Measurements from ENCODE around the gene CCDC170.

Gene CCDC170

GRCh38 chr6:151620179-151620578 lies 126.4 kb downstream of the CCDC170 start:
- DNase-seq = no peak

DNA sequence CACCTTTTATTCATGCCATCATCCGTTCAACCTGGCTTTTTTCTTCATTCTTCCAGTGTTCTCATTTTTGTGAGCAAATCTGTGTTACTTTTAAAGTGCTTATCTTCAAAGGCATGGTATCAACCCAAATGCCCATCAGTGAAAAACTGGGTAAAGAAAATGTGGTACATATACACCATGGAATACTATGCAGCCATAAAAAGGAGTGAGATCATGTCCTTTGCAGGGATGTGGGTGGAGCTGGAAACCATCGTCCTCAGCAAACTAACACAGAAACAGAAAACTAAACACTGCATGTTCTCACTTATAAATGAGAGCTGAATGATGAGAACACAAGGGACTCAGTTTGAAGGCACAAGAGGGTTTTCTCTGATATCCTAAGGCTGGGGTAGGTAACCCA lies 130.3 kb downstream of the CCDC170 start:
- DNase-seq = no peak

GRCh38 chr6:151624481-151624880 lies 130.7 kb downstream of the CCDC170 start:
- no peak for DNase-seq

DNA sequence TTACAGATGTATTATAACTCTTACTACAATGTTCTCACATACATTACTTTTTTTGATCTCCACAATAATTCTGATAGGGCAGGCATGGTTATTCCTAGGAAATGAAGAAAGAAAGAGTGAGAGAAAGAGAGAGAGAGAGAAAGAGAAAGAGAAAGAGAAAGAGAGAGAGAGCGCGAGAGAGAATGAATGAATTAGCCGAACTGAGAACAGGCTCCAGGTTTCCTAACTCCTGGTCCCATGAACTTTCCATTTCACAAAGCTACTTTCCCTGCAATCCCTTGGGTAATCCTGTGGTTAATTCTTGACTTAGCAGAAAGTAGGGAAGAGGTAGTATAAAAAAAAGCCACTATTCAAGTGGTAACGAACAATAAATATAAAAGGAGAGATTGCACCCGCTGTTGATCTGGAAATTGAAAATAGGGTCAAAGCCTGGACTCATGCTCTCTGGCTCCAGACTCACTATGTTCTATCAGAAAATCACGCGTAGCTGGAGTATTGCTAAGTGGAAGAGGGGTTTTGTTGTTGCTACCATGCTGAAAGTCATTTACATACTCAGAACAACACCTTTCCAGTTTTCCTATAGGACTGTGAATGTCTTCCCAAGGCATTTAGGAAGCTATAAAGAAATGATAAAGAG lies 131.2 kb downstream of the CCDC170 start:
- no peak for DNase-seq

- DNase-seq = no peak
Measured at GRCh38 chr6:151627689-151628444, 134.1 kb downstream of the CCDC170 start.

DNA sequence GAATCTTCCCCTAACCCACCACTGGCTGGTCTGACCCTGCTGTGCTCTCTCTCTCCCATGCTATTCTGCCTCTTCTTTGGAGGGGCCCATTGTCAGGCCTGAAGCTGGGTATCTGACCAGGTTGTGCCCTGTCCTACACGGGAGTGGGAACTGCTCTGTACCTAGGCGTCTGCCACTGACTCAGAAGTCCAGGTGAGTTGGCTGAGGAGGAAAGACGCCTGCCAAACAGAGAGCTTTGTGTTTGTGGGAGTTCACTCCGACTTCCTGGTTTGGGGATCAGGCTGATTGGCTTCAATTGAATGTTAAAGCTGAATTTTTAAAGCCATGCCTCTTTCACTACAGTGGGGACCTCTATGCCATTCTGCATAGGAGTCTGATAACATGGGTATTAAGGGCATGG lies 136.0 kb downstream of the CCDC170 start:
- DNase-seq = no peak

DNA sequence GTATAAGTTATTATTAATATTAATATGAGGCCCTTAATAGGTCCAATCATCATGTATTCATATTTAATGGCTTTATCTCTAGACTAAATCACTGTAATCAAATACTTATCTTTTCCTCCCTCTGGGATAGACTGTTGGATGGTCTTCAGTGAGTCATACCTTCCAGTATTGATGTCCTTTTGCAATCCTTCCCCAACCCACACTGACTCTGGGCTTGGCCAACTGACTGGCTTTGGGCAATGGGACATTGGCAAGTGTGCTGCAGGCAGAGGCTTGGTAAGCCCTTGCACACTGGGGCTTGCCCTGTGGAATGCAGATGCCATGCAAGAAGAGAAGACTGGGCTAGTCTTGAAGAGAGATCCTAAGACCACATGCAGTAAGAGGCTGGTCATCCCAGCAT lies 136.6 kb downstream of the CCDC170 start:
- no peak for DNase-seq

DNA sequence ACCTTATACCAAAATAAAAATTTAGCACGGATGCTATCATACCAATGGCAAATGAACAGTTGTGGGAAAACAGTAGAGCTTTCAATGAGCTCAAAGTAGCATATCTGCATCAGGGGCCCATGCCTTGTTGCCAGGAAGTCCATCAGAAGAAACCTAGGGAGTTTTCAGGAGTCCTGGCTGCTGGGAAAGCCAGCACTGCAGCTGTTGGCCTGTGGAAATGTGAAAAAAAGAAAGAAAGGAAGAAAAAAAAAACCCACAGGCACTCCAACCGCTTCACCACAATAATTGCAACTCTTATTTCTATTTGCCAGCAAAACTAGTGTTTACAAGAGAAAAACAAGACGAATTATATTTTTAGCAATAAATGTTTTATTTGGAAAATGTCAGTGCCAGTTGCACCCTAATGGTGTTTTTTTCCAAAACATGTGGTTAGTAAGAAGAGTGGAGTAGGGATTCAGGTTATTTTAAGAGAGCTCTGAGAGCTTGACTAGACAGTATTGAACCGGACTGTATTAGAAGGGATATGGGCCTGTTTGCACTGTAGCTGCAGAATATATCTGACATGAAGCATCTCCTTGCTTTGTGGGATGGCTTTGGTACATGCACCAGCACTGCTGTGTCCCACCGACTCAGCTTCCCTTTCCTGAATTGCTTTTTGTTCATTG lies 137.3 kb downstream of the CCDC170 start:
- no peak for DNase-seq

DNA sequence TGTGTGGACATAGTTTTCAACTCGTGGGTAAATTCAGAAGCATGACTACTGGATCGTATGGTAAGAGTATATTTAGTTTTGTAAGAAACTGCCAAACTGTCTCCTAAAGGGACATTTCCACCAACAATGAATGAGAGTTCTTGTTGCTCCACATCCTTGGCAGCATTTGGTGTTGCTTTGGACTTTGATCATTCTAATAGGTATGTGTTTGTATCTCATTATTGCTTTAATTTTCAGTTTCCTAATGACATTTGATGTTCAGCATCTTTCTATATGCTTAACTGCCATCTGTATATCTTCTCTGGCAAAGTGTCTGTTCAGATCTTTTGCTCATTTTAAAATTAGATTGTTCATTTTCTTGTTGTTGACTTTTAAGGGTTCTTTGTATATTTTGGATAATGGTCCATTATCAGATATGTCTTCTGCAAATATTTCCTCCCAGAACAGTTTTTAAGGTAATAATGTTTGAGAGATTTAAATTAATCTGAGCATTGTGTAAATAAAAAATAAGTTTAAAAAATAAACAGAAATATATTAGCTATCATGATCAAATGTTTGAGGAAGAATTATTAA lies 138.7 kb downstream of the CCDC170 start:
- no peak for DNase-seq

DNA sequence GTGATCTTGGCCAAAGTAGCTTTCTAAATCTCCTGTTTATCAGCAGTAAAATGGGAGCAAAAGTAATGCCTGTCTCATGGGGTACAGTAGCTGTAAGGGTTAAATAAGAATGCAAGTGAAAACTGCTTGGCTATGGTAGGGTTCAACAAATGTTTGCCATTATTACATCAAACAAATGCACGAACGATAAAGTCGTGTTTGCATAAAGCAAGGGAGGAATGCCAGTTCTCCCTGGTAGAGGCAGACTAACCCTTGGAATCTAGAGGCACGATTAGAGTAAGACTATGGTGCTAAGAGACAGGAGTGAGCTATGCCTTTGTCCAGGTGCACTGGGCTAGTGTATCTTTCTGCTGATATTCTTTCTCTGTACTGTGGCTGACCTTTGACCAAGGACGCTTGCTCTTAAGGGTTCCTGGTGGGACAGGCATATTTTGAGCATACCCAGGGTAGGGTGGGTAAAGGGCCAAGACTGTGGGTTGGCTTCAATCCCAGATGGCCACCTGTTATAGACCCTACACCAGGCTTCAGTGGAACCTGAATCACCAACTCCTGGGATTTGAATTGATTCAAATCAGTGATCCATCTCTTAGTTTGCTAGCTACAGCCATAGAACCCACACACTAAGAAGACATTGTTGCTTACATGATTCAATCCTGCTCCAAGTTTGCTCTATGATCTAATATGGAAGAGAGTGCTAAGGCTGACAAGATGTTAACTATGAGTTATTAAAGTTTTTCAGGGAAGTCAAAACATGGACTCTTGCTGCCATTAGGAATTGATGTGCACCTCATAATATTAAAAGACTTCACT lies 139.9 kb downstream of the CCDC170 start:
- no peak for DNase-seq

DNA sequence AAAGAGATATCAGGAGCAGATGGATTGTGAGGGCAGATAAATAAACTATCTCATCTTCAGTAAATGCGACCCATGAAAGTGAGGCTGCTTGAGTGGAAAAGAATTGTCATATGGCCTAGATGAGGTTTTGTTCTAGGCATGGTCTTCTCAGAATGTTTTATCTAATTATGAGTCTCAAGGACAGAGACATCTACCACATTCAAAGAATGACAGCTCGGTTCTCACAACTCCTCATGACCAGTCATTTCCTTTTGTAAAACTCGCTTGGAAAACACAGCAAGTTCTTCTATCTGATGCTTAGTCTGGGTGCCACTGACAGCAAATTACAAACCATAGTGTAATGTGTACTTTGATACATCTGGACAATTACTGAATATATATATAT lies 140.5 kb downstream of the CCDC170 start:
- no peak for DNase-seq

DNA sequence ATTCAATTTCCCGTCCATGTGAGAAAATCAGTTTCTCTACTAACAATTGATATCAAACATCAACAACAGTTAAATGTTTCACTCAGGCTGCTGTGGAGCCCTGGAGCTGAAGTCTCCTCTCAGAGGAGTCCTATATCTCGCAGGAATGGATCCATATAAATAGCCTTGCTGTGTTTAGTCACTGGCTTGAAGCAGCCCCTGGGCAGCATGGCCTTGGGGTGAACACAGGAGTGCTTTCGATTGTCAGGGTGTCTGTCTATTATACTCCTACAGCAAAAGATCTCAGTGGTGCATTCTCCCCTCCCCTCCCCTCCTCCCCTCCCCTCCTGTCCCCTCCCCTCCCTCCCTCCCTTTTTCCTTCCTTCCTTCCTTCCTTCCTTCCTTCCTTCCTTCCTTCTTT lies 141.9 kb downstream of the CCDC170 start:
- DNase-seq = no peak

DNA sequence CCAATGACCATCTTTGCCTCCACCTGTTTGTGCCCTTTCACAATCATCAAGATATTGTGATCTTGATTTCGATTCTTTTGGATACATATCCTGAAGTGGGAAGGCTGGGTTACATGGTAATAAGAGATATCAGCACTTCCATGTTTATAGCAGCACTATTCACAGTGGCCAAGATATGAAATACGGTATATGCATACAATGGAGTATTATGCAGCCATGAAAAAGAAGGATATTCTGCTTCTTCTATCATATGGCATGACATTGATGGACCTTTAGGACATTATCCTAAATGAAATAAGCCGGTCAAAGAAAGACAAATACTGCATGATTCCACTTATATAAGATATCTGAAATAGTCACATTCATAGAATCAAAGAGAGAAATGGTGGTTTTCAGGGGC lies 144.0 kb downstream of the CCDC170 start:
- no peak for DNase-seq

- no peak for DNase-seq
Measured at GRCh38 chr6:151639750-151640149, 145.9 kb downstream of the CCDC170 start.

- DNase-seq = no peak
Measured at GRCh38 chr6:151641028-151641427, 147.2 kb downstream of the CCDC170 start.

DNA sequence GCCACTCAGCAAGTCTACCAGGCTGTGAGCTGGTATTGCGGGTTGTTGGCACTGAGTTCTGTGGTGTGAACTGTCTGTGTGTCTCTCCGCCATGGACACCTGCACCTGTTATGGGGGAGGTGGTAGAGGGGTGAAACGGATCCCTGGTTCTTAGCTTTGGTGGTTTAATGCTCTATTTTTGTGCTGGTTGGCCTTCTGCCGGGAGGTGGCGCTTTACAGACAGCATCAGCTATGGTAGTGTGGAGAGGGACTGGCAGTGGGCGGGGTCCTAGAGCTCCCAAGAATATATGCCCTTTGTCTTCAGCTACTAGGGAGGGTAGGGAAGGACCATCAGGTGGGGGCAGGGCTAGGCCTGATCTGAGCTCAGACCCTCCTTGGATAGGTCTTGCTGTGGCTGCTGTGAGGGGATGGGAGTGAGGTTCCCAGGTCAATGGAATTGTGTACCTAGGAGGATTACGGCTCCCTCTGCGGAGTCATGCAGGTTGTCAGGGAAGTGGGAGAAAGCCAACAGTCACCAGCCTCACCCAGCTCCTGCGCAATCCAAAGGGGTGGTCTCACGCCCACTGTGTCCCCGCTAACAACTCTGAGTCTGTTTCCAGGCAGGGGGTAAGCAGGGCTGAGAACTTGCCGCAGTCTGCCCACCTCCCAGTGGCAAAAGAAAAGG lies 154.3 kb downstream of the CCDC170 start:
- DNase-seq = no peak

- DNase-seq = no peak
Measured at GRCh38 chr6:151649835-151650234, 156.0 kb downstream of the CCDC170 start.

DNA sequence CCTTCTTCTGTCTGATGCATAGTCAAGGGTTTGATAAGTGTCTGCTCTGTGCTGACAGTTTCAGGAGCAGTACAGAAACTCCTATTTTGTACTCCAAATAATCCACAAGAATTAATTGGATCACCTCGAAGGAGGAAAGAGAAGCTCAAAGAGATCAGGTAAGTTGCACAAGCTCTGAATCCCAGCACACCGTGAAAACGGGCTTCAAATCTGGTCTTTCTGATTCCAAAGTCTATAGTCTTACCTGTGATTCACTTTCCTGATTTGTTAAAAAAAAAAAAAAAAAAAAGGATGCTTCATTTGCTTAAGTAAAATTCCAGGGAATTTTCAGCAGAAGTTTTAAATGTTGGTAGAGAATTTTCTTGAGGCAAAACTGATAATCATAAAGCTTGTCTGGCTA lies 157.8 kb downstream of the CCDC170 start:
- DNase-seq = no peak

DNA sequence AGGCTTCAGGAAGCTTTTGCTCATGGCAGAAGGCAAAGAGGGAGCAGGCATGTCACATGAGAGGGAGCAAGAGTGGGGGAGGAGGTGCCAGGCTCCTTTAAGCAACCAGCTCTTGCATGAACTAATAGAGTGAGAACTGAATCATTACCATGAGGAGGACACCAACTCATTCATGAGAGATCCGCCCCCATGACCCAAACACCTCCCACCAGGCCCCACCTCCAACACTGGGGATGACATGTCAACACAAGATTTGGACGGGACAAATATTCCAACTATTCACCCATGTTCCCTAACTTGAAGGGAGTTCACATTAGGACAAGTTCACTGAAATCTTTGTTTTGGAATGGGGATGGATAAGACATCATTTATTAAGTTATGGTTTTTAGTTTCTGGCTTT lies 158.5 kb downstream of the CCDC170 start:
- no peak for DNase-seq

GRCh38 chr6:151655099-151655498 lies 161.3 kb downstream of the CCDC170 start:
- no peak for DNase-seq

DNA sequence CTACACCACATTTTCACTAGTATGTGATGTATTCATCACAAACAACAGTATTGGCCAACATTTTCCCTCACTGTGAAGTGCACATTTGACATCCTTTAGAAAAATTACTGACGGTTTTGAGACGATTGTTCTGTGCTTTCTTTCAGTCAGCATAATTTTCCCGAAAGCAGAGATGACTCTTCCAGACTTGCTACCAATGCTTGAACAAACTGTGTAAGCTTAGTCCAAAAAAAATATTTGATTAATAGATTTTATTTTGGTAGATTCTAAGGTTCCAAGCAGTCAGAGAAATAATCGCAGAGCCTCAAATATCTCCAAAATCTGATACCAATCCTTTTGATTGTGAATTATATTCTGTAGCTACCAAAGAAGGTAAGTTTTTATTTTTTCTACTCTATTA lies 162.6 kb downstream of the CCDC170 start:
- no peak for DNase-seq

DNA sequence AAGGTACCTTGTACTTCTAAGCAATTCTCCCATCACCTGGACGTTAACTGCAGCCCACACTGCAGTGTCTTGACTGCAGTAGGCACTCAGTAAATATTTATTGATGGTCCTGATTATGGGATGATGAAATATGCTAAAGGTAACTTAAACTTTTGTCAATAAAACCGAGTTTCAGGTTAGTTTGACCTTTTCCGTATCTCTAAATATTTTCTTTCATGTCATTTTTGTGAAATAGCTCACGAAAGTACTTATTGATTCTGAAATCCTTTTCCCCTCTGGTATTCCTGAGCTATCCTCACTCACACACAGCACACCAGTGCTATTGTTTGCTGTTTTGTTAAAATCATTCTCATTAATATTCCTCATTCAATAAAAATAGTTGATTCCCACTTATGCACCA lies 164.3 kb downstream of the CCDC170 start:
- no peak for DNase-seq

- no peak for DNase-seq
Measured at GRCh38 chr6:151659212-151659611, 165.4 kb downstream of the CCDC170 start.

All from right hindlimb (tissue), 1 donor.